ENCODE results near the gene VGF. TPM values are rescaled to one million over a fixed set of nuclear protein-coding genes. Genes with fewer than 3 reads are reported as not detected.

The VGF gene
- total RNA-seq = not detected

- H3K36me3 ChIP-seq = no peaks in the 10 kb centered on the region
- H3K4me3 ChIP-seq = peak within 1 kb of the TSS in 2 of 4 donors; percentile 4 to 36
- H3K27ac ChIP-seq = no peak within 1 kb of the TSS
- H3K27me3 ChIP-seq = peaks cover 77 to 90% (median 81%) of the 10 kb centered on the region in 3 donors
- ATAC-seq = peak; percentile 72 to 77
- H3K4me1 ChIP-seq = peaks cover 18 to 27% of the 10 kb centered on the region in 2 donors
- TF ChIP-seq POLR2A (IDR thresholded peaks at IDR 0.05) (no peak), CTCF (IDR thresholded peaks at IDR 0.05 in 4 of 5, conservative IDR thresholded peaks at IDR 0.05 in 1 of 5) (no peak)
- intact Hi-C loops (cut with DNase I; ENCODE audit: low total_unique reads) (loop anchor here (1.0 kb wide), 1 partner anchor 11 kb away; the partner anchor contains the start of gene AP1S1), in situ Hi-C loops (cut with MboI; ENCODE audit: low sequenced_read_pairs in 4 of 4) (no loop called here)
- DNase-seq = peak; percentile 49 to 76
- no peaks in the 10 kb centered on the region for H3K9me3 ChIP-seq
Measured at GRCh38 chr7:101165075-101165957, at the start of gene VGF. Gene VGF, minus strand, starts transcription at chr7:101165569. Its CDS starts 726 bp downstream, at chr7:101164843.

GRCh38 chr7:101212014-101212413 lies 46.6 kb upstream of the VGF start:
- Histone ChIP-seq H3K27ac (no peak overlapping the region), H3K36me3 (peaks cover 0 to 63% of the 10 kb centered on the region in 2 donors), H3K4me1 (peaks cover 8 to 9% of the 10 kb centered on the region in 2 donors), H3K27me3 (no peaks in the 10 kb centered on the region), H3K9me3 (no peaks in the 10 kb centered on the region), H3K4me3 (no peak overlapping the region)
- TF ChIP-seq CTCF (IDR thresholded peaks at IDR 0.05 in 4 of 5, conservative IDR thresholded peaks at IDR 0.05 in 1 of 5) (no peak), POLR2A (IDR thresholded peaks at IDR 0.05) (no peak)
- DNase-seq (no peak), ATAC-seq (no peak)
- in situ Hi-C loops (cut with MboI; ENCODE audit: low sequenced_read_pairs in 4 of 4) (no loop called here), intact Hi-C loops (cut with DNase I; ENCODE audit: low total_unique reads) (no loop called here)

- no peak overlapping the region for H3K27ac ChIP-seq
- no peak for TF ChIP-seq POLR2A (IDR thresholded peaks at IDR 0.05)
- TF ChIP-seq CTCF (IDR thresholded peaks at IDR 0.05 in 4 of 5, conservative IDR thresholded peaks at IDR 0.05 in 1 of 5) = no peak
- peaks cover 4% of the 10 kb centered on the region in 2 donors for H3K4me1 ChIP-seq
- H3K4me3 ChIP-seq = no peak overlapping the region
- DNase-seq = no peak
- H3K27me3 ChIP-seq = no peaks in the 10 kb centered on the region
- no peak for ATAC-seq
- H3K36me3 ChIP-seq = peaks cover 0 to 64% of the 10 kb centered on the region in 2 donors
- intact Hi-C loops (cut with DNase I; ENCODE audit: low total_unique reads) (no loop called here), in situ Hi-C loops (cut with MboI; ENCODE audit: low sequenced_read_pairs in 4 of 4) (no loop called here)
- H3K9me3 ChIP-seq = no peaks in the 10 kb centered on the region
Measured at GRCh38 chr7:101211501-101211900, 46.1 kb upstream of the VGF start.

- Histone ChIP-seq H3K9me3 (no peaks in the 10 kb centered on the region), H3K4me3 (no peak overlapping the region), H3K27ac (no peak overlapping the region), H3K27me3 (no peaks in the 10 kb centered on the region), H3K4me1 (no peaks in the 10 kb centered on the region), H3K36me3 (peaks cover 0 to 56% of the 10 kb centered on the region in 2 donors)
- TF ChIP-seq POLR2A (IDR thresholded peaks at IDR 0.05) (no peak), CTCF (IDR thresholded peaks at IDR 0.05 in 4 of 5, conservative IDR thresholded peaks at IDR 0.05 in 1 of 5) (no peak)
- DNase-seq (no peak), ATAC-seq (no peak)
- intact Hi-C loops (cut with DNase I; ENCODE audit: low total_unique reads) (no loop called here), in situ Hi-C loops (cut with MboI; ENCODE audit: low sequenced_read_pairs in 4 of 4) (no loop called here)
Measured at GRCh38 chr7:101210143-101210542, 44.8 kb upstream of the VGF start.

All from gastrocnemius medialis (tissue), 4 donors.